Activated CD4-positive, alpha-beta T cell treated with anti-CD3 and anti-CD28 coated beads, Interleukin-2, amount 10 ng/mL, durations not matched to agents 7 days and 5 days (primary cell): Measurements from ENCODE around the gene CDKN1B. TPM values are rescaled to one million over a fixed set of nuclear protein-coding genes. Genes with fewer than 3 reads are reported as not detected.
A peak's percentile ranks its signal among the peaks of the same experiment; 100 is the strongest.

Source experiments
- CTCF ChIA-PET: fragments of 350-600 bp; sonication (Branson Sonifier 250); formaldehyde crosslinking; loops from one replicate; lab custom pipeline; 2021; ENCODE audit warnings: antibody characterized with exemption; lab: Charles Lee
- POLR2A ChIA-PET: fragments of 350-600 bp; sonication (Branson Sonifier 250); formaldehyde crosslinking; loops from one replicate; lab custom pipeline; 2021; ENCODE audit warnings: antibody characterized with exemption; lab: Charles Lee
- DNase-seq: peaks from one replicate; pipeline ENCODE4 v3.0.0-alpha.2; 2020
- H3K27ac Mint-ChIP-seq: one replicate; pipeline ENCODE4 v1.8.0; 2021; ENCODE audit warnings: mild to moderate bottlenecking, moderate library complexity, mixed read lengths
- H3K27me3 Mint-ChIP-seq: one replicate; pipeline ENCODE4 v1.8.0; 2021; ENCODE audit warnings: mixed read lengths
- H3K36me3 Mint-ChIP-seq: one replicate; pipeline ENCODE4 v1.8.0; 2021; ENCODE audit warnings: low read depth, mixed read lengths
- H3K4me1 Mint-ChIP-seq: one replicate; pipeline ENCODE4 v1.8.0; 2021; ENCODE audit warnings: mixed read lengths
- H3K4me3 Mint-ChIP-seq: one replicate; pipeline ENCODE4 v1.8.0; 2021; ENCODE audit warnings: mild to moderate bottlenecking, moderate library complexity, mixed read lengths
- H3K9me3 Mint-ChIP-seq: one replicate; pipeline ENCODE4 v1.8.0; 2021; ENCODE audit warnings: mixed read lengths
- total RNA-seq, 2 experiments: library from RNA; stranded (reverse); gene quantifications; one replicate each; pipeline ENCODE4 v1.2.3, GENCODE V29; 2021

CDKN1B gene
- total RNA-seq, 2 experiments from 2014 or later, result 105 to 117 TPM

- Mint-ChIP-seq H3K9me3 (no peaks in the 10 kb centered on the region), H3K4me3 (peak overlapping the region; percentile 97), H3K36me3 (peaks cover 70% of the 10 kb centered on the region), H3K4me1 (peaks cover 12% of the 10 kb centered on the region), H3K27ac (peak overlapping the region; percentile 99), H3K27me3 (no peaks in the 10 kb centered on the region)
- ChIA-PET POLR2A (interaction anchor here (0.6 to 1.5 kb wide), 3 partner anchors 23 to 363 kb away, joined by 3 to 4 read pairs (median 3); partner anchors contain the start of gene BORCS5), CTCF (interaction anchor here (1.1 to 2.3 kb wide), 2 partner anchors 16 to 74 kb away, joined by 3 to 13 read pairs; no protein-coding TSS in a partner anchor)
- no peak for DNase-seq
Observed at GRCh38 chr12:12720052-12720451, 2.9 kb downstream of the CDKN1B start.

- Mint-ChIP-seq H3K27ac (peak overlapping the region; percentile 99), H3K9me3 (no peaks in the 10 kb centered on the region), H3K4me1 (peaks cover 10% of the 10 kb centered on the region), H3K4me3 (peak overlapping the region; percentile 97), H3K27me3 (no peaks in the 10 kb centered on the region), H3K36me3 (peaks cover 70% of the 10 kb centered on the region)
- ChIA-PET CTCF (interaction anchor here (0.6 to 1.1 kb wide), 2 partner anchors 13 to 75 kb away, joined by 3 to 6 read pairs; no protein-coding TSS in a partner anchor), POLR2A (interaction anchor here (1.0 to 2.2 kb wide), 3 partner anchors 16 to 363 kb away, joined by 3 to 16 read pairs (median 3); no protein-coding TSS in a partner anchor)
- DNase-seq, result peak; percentile 27
Observed at GRCh38 chr12:12720672-12721161, 3.5 kb downstream of the CDKN1B start.

- H3K27me3 Mint-ChIP-seq, result no peaks in the 10 kb centered on the region
- peak overlapping the region; percentile 99 for H3K27ac Mint-ChIP-seq
- H3K9me3 Mint-ChIP-seq, result no peaks in the 10 kb centered on the region
- peaks cover 68% of the 10 kb centered on the region for H3K36me3 Mint-ChIP-seq
- peaks cover 10% of the 10 kb centered on the region for H3K4me1 Mint-ChIP-seq
- peak overlapping the region; percentile 97 for H3K4me3 Mint-ChIP-seq
- DNase-seq, result peak; percentile 29
- ChIA-PET POLR2A (interaction anchor here (1.0 to 2.2 kb wide), 3 partner anchors 16 to 363 kb away, joined by 3 to 16 read pairs (median 3); no protein-coding TSS in a partner anchor), CTCF (interaction anchor here (0.6 to 4.5 kb wide), 2 partner anchors 14 to 15 kb away, joined by 6 to 25 read pairs; no protein-coding TSS in a partner anchor)
Observed at GRCh38 chr12:12721176-12721751, 4.1 kb downstream of the CDKN1B start.

GRCh38 chr12:12721814-12722434 is 4.8 kb downstream of the CDKN1B start:
- Mint-ChIP-seq H3K36me3 (peaks cover 74% of the 10 kb centered on the region), H3K4me3 (peak overlapping the region; percentile 97)
- POLR2A ChIA-PET, result interaction anchor here (2.2 kb wide), 1 partner anchor 15 kb away, joined by 16 read pairs; no protein-coding TSS in a partner anchor

GRCh38 chr12:12722435-12723148 is 5.4 kb downstream of the CDKN1B start:
- no peak for DNase-seq
- Mint-ChIP-seq H3K9me3 (no peaks in the 10 kb centered on the region), H3K36me3 (peaks cover 73% of the 10 kb centered on the region), H3K27ac (peak overlapping the region; percentile 99), H3K27me3 (no peaks in the 10 kb centered on the region), H3K4me1 (peaks cover 11% of the 10 kb centered on the region), H3K4me3 (peak overlapping the region; percentile 97)
- ChIA-PET CTCF (interaction anchor here (1.7 to 4.5 kb wide), 3 partner anchors 14 to 365 kb away, joined by 3 to 25 read pairs (median 5); partner anchors contain the start of gene BORCS5), POLR2A (interaction anchor here (0.7 to 2.2 kb wide), 2 partner anchors 14 to 1672 kb away, joined by 3 to 16 read pairs; no protein-coding TSS in a partner anchor)

More at GRCh38 chr12:12721814-12722434, 4.8 kb downstream of the CDKN1B start:
- no peaks in the 10 kb centered on the region for H3K27me3 Mint-ChIP-seq
- H3K27ac Mint-ChIP-seq, result peak overlapping the region; percentile 99
- peaks cover 10% of the 10 kb centered on the region for H3K4me1 Mint-ChIP-seq
- no peak for DNase-seq
- CTCF ChIA-PET, result interaction anchor here (1.7 to 4.5 kb wide), 2 partner anchors 15 to 25 kb away, joined by 3 to 25 read pairs; no protein-coding TSS in a partner anchor
- H3K9me3 Mint-ChIP-seq, result no peaks in the 10 kb centered on the region

- ChIA-PET CTCF (interaction anchor here (1.7 to 4.5 kb wide), 3 partner anchors 13 to 366 kb away, joined by 3 to 25 read pairs (median 5); partner anchors contain the start of gene BORCS5), POLR2A (interaction anchor here (0.7 kb wide), 1 partner anchor 1671 kb away, joined by 3 read pairs; no protein-coding TSS in a partner anchor)
- H3K27me3 Mint-ChIP-seq, result no peaks in the 10 kb centered on the region
- H3K4me1 Mint-ChIP-seq, result peaks cover 17% of the 10 kb centered on the region
- peak overlapping the region; percentile 97 for H3K4me3 Mint-ChIP-seq
- DNase-seq, result no peak
- no peaks in the 10 kb centered on the region for H3K9me3 Mint-ChIP-seq
- peak overlapping the region; percentile 99 for H3K27ac Mint-ChIP-seq
- peaks cover 72% of the 10 kb centered on the region for H3K36me3 Mint-ChIP-seq
Observed at GRCh38 chr12:12723149-12723680, 6.0 kb downstream of the CDKN1B start.

- Mint-ChIP-seq H3K4me3 (peak overlapping the region; percentile 97), H3K36me3 (peaks cover 72% of the 10 kb centered on the region), H3K27ac (peak overlapping the region; percentile 99), H3K4me1 (peaks cover 22% of the 10 kb centered on the region), H3K9me3 (no peaks in the 10 kb centered on the region), H3K27me3 (no peaks in the 10 kb centered on the region)
- DNase-seq, result peak; percentile 28
- ChIA-PET CTCF (interaction anchor here (1.7 to 4.5 kb wide), 4 partner anchors 13 to 366 kb away, joined by 3 to 25 read pairs (median 6); partner anchors contain the start of gene BORCS5), POLR2A (interaction anchor here (0.6 to 2.7 kb wide), 3 partner anchors 8 to 26 kb away, joined by 5 to 14 read pairs (median 10); no protein-coding TSS in a partner anchor)
Observed at GRCh38 chr12:12723681-12724420, 6.7 kb downstream of the CDKN1B start.

- H3K4me3 Mint-ChIP-seq, result peak overlapping the region; percentile 95
- H3K9me3 Mint-ChIP-seq, result no peaks in the 10 kb centered on the region
- POLR2A ChIA-PET, result interaction anchor here (0.6 to 3.6 kb wide), 4 partner anchors 9 to 27 kb away, joined by 5 to 25 read pairs (median 12); no protein-coding TSS in a partner anchor
- peaks cover 68% of the 10 kb centered on the region for H3K36me3 Mint-ChIP-seq
- no peaks in the 10 kb centered on the region for H3K27me3 Mint-ChIP-seq
- CTCF ChIA-PET, result interaction anchor here (1.0 to 4.5 kb wide), 4 partner anchors 12 to 367 kb away, joined by 5 to 25 read pairs (median 6); partner anchors contain the start of gene BORCS5
- peak overlapping the region; percentile 98 for H3K27ac Mint-ChIP-seq
- H3K4me1 Mint-ChIP-seq, result peaks cover 26% of the 10 kb centered on the region
- DNase-seq, result no peak
Observed at GRCh38 chr12:12724421-12725085, 7.4 kb downstream of the CDKN1B start.

- CTCF ChIA-PET, result interaction anchor here (0.6 to 4.5 kb wide), 6 partner anchors 9 to 217 kb away, joined by 3 to 25 read pairs (median 4); no protein-coding TSS in a partner anchor
- H3K36me3 Mint-ChIP-seq, result peaks cover 67% of the 10 kb centered on the region
- H3K4me1 Mint-ChIP-seq, result peaks cover 32% of the 10 kb centered on the region
- no peaks in the 10 kb centered on the region for H3K9me3 Mint-ChIP-seq
- DNase-seq, result peak; percentile 97
- POLR2A ChIA-PET, result interaction anchor here (0.9 to 3.6 kb wide), 5 partner anchors 10 to 369 kb away, joined by 5 to 25 read pairs (median 10); partner anchors contain the start of gene BORCS5
- H3K27me3 Mint-ChIP-seq, result no peaks in the 10 kb centered on the region
- peak overlapping the region; percentile 98 for H3K27ac Mint-ChIP-seq
- H3K4me3 Mint-ChIP-seq, result peak overlapping the region; percentile 95
Observed at GRCh38 chr12:12725086-12725955, 8.2 kb downstream of the CDKN1B start.
